IMR-90 (cell line): ENCODE measurements around the gene PRSS23. TPM values are rescaled to one million over a fixed set of nuclear protein-coding genes. Genes with fewer than 3 reads are reported as not detected.

Experiments
- ATAC-seq: fragments of 200-7000 bp; cut with Tn5 transposase; 2 replicates; pipeline ENCODE4 v1.9.1; 2020; ENCODE audit warnings: low read depth, mild to moderate bottlenecking, moderate library complexity
- BruUV-seq: library from RNA; stranded (reverse); fragments of 400-500 nt; replicated peaks from 2 replicates; lab custom pipeline; 2021; lab: Mats Ljungman, UMichigan
- CTCF ChIA-PET: fragments of 300-600 bp; formaldehyde crosslinking; extraction: SDS; loops from one replicate; lab custom pipeline; 2021; ENCODE audit warnings: antibody characterized with exemption; lab: Yijun Ruan, JAX
- POLR2A ChIA-PET: fragments of 300-600 bp; sonication (Branson Sonifier 250); formaldehyde crosslinking; loops from one replicate; lab custom pipeline; 2022; ENCODE audit warnings: antibody characterized with exemption; ENCODE audit not compliant: unreplicated experiment; lab: Charles Lee
- DNase-seq: peaks from one replicate; pipeline ENCODE4 v3.0.0; 2013
- H2AFZ ChIP-seq: replicated peaks from 2 replicates; pipeline ENCODE3; 2013; ENCODE audit warnings: low read length, mild to moderate bottlenecking; ENCODE audit not compliant: poor library complexity
- H2AK5ac ChIP-seq: 2 replicates; pipeline ENCODE4 v1.6.1; 2013; ENCODE audit warnings: low read depth, low read length, inconsistent platforms
- H2AK9ac ChIP-seq: replicated peaks from 2 replicates; pipeline ENCODE3; 2013; ENCODE audit warnings: mild to moderate bottlenecking, low read depth, low read length, moderate library complexity; ENCODE audit not compliant: poor library complexity
- H2BK120ac ChIP-seq: 2 replicates; pipeline ENCODE4 v1.6.1; 2013; ENCODE audit warnings: low read depth, low read length, inconsistent platforms
- H2BK15ac ChIP-seq: 3 replicates; pipeline ENCODE4 v1.6.1; 2013; ENCODE audit warnings: low read depth, low read length, inconsistent platforms
- H2BK20ac ChIP-seq: 2 replicates; pipeline ENCODE4 v1.6.1; 2013; ENCODE audit warnings: low read depth, mild to moderate bottlenecking, inconsistent platforms, low read length, moderate library complexity
- H2BK5ac ChIP-seq: 2 replicates; pipeline ENCODE4 v1.6.1; 2013; ENCODE audit warnings: mild to moderate bottlenecking, low read depth, low read length, inconsistent platforms; ENCODE audit not compliant: poor library complexity, severe bottlenecking
- H3K14ac ChIP-seq: replicated peaks from 2 replicates; pipeline ENCODE4 v1.6.1; 2013; ENCODE audit warnings: low read depth, low read length, inconsistent platforms
- H3K18ac ChIP-seq: 2 replicates; pipeline ENCODE4 v1.6.1; 2013; ENCODE audit warnings: low read depth, low read length, control low read depth
- H3K23ac ChIP-seq: 2 replicates; pipeline ENCODE4 v1.6.1; 2013; ENCODE audit warnings: low read depth, low read length, inconsistent platforms
- H3K27ac ChIP-seq: 2 replicates; pipeline ENCODE4 v1.5.1; 2013; ENCODE audit warnings: mild to moderate bottlenecking, control low read depth, low read length; ENCODE audit not compliant: insufficient read depth
- H3K27me3 ChIP-seq: 2 replicates; pipeline ENCODE4 v1.6.1; 2013; ENCODE audit warnings: low read length; ENCODE audit not compliant: control insufficient read depth, insufficient read depth
- H3K36me3 ChIP-seq: 2 replicates; pipeline ENCODE4 v1.6.1; 2013; ENCODE audit warnings: low read length, mixed read lengths; ENCODE audit not compliant: control insufficient read depth, insufficient read depth
- H3K4ac ChIP-seq: 2 replicates; pipeline ENCODE4 v1.6.1; 2013; ENCODE audit warnings: low read depth, low read length, inconsistent platforms
- H3K4me1 ChIP-seq: 2 replicates; pipeline ENCODE4 v1.6.1; 2013; ENCODE audit warnings: low read length, mixed read lengths; ENCODE audit not compliant: control insufficient read depth, insufficient read depth
- H3K4me2 ChIP-seq: 2 replicates; pipeline ENCODE4 v1.6.1; 2013; ENCODE audit warnings: low read depth, mild to moderate bottlenecking, control low read depth, low read length, moderate library complexity
- H3K4me3 ChIP-seq: 2 replicates; pipeline ENCODE4 v1.5.1; 2013; ENCODE audit warnings: low read depth, mild to moderate bottlenecking, control low read depth, low read length, moderate library complexity; ENCODE audit not compliant: insufficient read depth
- H3K56ac ChIP-seq: 2 replicates; pipeline ENCODE4 v1.6.1; 2013; ENCODE audit warnings: low read length, inconsistent platforms; ENCODE audit not compliant: insufficient read depth; ENCODE audit errors: extremely low read depth
- H3K79me1 ChIP-seq, 2 experiments: 2 replicates each; pipeline ENCODE4 v1.6.1; 2013; ENCODE audit warnings: low read length in 2 of 2, inconsistent platforms in 1 of 2, low read depth in 1 of 2
- H3K9ac ChIP-seq: 2 replicates; pipeline ENCODE4 v1.6.1; 2013; ENCODE audit warnings: low read depth, low read length, control low read depth
- H3K9me1 ChIP-seq: 2 replicates; pipeline ENCODE4 v1.6.1; 2013; ENCODE audit warnings: low read length, inconsistent platforms; ENCODE audit not compliant: insufficient read depth
- H3K9me3 ChIP-seq: 2 replicates; pipeline ENCODE4 v1.6.1; 2013; ENCODE audit warnings: low read length; ENCODE audit not compliant: control insufficient read depth, insufficient read depth
- H4K20me1 ChIP-seq: 2 replicates; pipeline ENCODE4 v1.6.1; 2013; ENCODE audit warnings: low read length, inconsistent platforms; ENCODE audit not compliant: insufficient read depth
- H4K5ac ChIP-seq: 2 replicates; pipeline ENCODE4 v1.6.1; 2013; ENCODE audit warnings: mild to moderate bottlenecking, low read depth, low read length, control low read depth
- H4K8ac ChIP-seq, 2 experiments: 2 replicates each; pipeline ENCODE4 v1.6.1; 2013; ENCODE audit warnings: low read depth in 2 of 2, low read length in 2 of 2, control low read depth in 1 of 2, inconsistent platforms in 1 of 2
- H4K91ac ChIP-seq: 2 replicates; pipeline ENCODE4 v1.6.1; 2013; ENCODE audit warnings: low read depth, low read length, inconsistent platforms; ENCODE audit not compliant: insufficient read depth
- BHLHE40 ChIP-seq: fragments of 150-350 bp; IDR thresholded peaks from 2 replicates; pipeline ENCODE4 v1.6.1; 2016; ENCODE audit warnings: mild to moderate bottlenecking, low read depth, low read length
- CEBPB ChIP-seq: IDR thresholded peaks from 2 replicates; pipeline ENCODE4 v1.6.1; 2012; ENCODE audit warnings: low read depth, low read length, improper control_type of control experiment
- CHD1 ChIP-seq: IDR thresholded peaks from 2 replicates; pipeline ENCODE4 v1.6.1; 2012; ENCODE audit warnings: low read depth, low read length, improper control_type of control experiment
- ELK1 ChIP-seq: fragments of 150-350 bp; IDR thresholded peaks from 2 replicates; pipeline ENCODE4 v1.6.1; 2016; ENCODE audit warnings: low read depth, mild to moderate bottlenecking, low read length, moderate library complexity, borderline replicate concordance
- FOS ChIP-seq: fragments of 150-350 bp; IDR thresholded peaks from 2 replicates; pipeline ENCODE4 v1.6.1; 2016; ENCODE audit warnings: low read depth, low read length
- MAFK ChIP-seq: IDR thresholded peaks from 2 replicates; pipeline ENCODE4 v1.6.1; 2012; ENCODE audit warnings: low read depth, low read length, improper control_type of control experiment
- MAZ ChIP-seq: IDR thresholded peaks from 2 replicates; pipeline ENCODE4 v1.6.1; 2012; ENCODE audit warnings: low read depth, mild to moderate bottlenecking, low read length, improper control_type of control experiment, moderate library complexity, borderline replicate concordance
- MXI1 ChIP-seq: IDR thresholded peaks from 2 replicates; pipeline ENCODE4 v1.6.1; 2012; ENCODE audit warnings: low read depth, mild to moderate bottlenecking, low read length, moderate library complexity, borderline replicate concordance
- NFE2L2 ChIP-seq: fragments of 150-350 bp; IDR thresholded peaks from 2 replicates; pipeline ENCODE4 v1.6.1; 2016; ENCODE audit warnings: low read depth, mild to moderate bottlenecking, low read length
- POLR2A ChIP-seq: IDR thresholded peaks from 2 replicates; pipeline ENCODE4 v1.6.1; 2012; ENCODE audit warnings: mild to moderate bottlenecking, low read depth, low read length
- RAD21 ChIP-seq: IDR thresholded peaks from 2 replicates; pipeline ENCODE4 v1.6.1; 2012; ENCODE audit warnings: low read length, improper control_type of control experiment
- RCOR1 ChIP-seq: IDR thresholded peaks from 2 replicates; pipeline ENCODE4 v1.6.1; 2012; ENCODE audit warnings: mild to moderate bottlenecking, low read length, improper control_type of control experiment; ENCODE audit not compliant: insufficient replicate concordance
- RFX5 ChIP-seq: IDR thresholded peaks from 2 replicates; pipeline ENCODE4 v1.8.0; 2012; ENCODE audit warnings: low read depth, mild to moderate bottlenecking, low read length, moderate library complexity
- SMC3 ChIP-seq: fragments of 150-350 bp; IDR thresholded peaks from 2 replicates; pipeline ENCODE4 v1.6.1; 2016; ENCODE audit warnings: low read depth, mild to moderate bottlenecking, antibody characterized with exemption, low read length, moderate library complexity
- USF2 ChIP-seq: fragments of 150-350 bp; IDR thresholded peaks from 2 replicates; pipeline ENCODE4 v1.6.1; 2017; ENCODE audit warnings: mild to moderate bottlenecking, antibody characterized with exemption, low read length, low read depth
- WGBS, 2 experiments: methylation state at CpG; one replicate each; pipeline versions ENCODE4 v1.1.5 to v1.1.7; 2013; ENCODE audit warnings: missing lambda C conversion rate in 2 of 2; ENCODE audit not compliant: insufficient read length in 1 of 2; ENCODE audit errors: extremely low coverage in 2 of 2; 5-methylcytosine and 5-hydroxymethylcytosine counted together
- dilution Hi-C: fragments of 300-500 bp; cut with HindIII; formaldehyde crosslinking; loops from one replicate; pipeline ENCODE4 v1.14.3; 2018; ENCODE audit warnings: low sequenced_read_pairs; ENCODE audit not compliant: unreplicated experiment
- in situ Hi-C: fragments of 300-500 bp; cut with MboI; formaldehyde crosslinking; loops from 3 replicates; pipeline ENCODE4 v1.14.3; 2019; ENCODE audit warnings: low sequenced_read_pairs, inconsistent platforms, mixed read lengths
- intact Hi-C: fragments of 100-400 bp; cut with micrococcal nuclease; formaldehyde crosslinking; loops from 2 replicates; pipeline ENCODE4 v1.10.0; 2022
- polyA plus RNA-seq, 3 experiments: library from polyadenylated mRNA; depleted of rRNA; stranded (reverse); fragments of >200 nt; gene quantifications; 2 replicates each; pipeline ENCODE4 v1.2.3, GENCODE V29; 2012; ENCODE audit warnings: low replicate concordance in 1 of 3
- total RNA-seq: library from RNA; depleted of rRNA; stranded (reverse); fragments of >200 nt; gene quantifications from 2 replicates; pipeline ENCODE4 v1.2.3, GENCODE V29; 2012
- TF ChIP-seq, protein P1 (sequence below): conservative IDR thresholded peaks from 2 replicates; pipeline ENCODE4 v1.5.1; 2012; ENCODE audit warnings: mild to moderate bottlenecking, low read depth, low read length, improper control_type of control experiment

PRSS23 gene
- total and polyA plus RNA-seq, 2 of the 4 experiments (the other 2 are of a cell fraction) = 100 to 199 TPM

- in situ Hi-C loops = loop anchor here (10.0 kb wide), 1 partner anchor 447 kb away; no protein-coding TSS in a partner anchor
- Histone ChIP-seq H3K4me1 (peaks cover 15% of the 10 kb centered on the region), H3K4me2 (no peak overlapping the region)
Observed at GRCh38 chr11:86812322-86812670, 12.0 kb downstream of the PRSS23 start.

More at GRCh38 chr11:86812322-86812670, 12.0 kb downstream of the PRSS23 start:
- Histone ChIP-seq H3K27me3 (no peaks in the 10 kb centered on the region), H4K5ac (no peak overlapping the region), H2AK9ac (no peak overlapping the region), H2BK120ac (no peak overlapping the region), H3K23ac (no peak overlapping the region), H3K4me3 (no peak overlapping the region), H3K9ac (no peak overlapping the region), H3K79me1 (peaks cover 25 to 62% of the 10 kb centered on the region in 2 experiments), H2AFZ (no peak overlapping the region), H3K9me3 (no peaks in the 10 kb centered on the region), H3K4ac (no peak overlapping the region), H3K18ac (no peak overlapping the region), H2BK5ac (no peak overlapping the region), H3K36me3 (0 out of 2 replicates have a peak, but pooled peaks cover 5% of the 10 kb centered on the region), H2AK5ac (0 out of 2 replicates have a peak overlapping the region, but pooled peaks have one; percentile 8), H2BK20ac (no peak overlapping the region), H4K20me1 (no peaks in the 10 kb centered on the region), H4K8ac (no peak overlapping the region), H4K91ac (no peak overlapping the region), H3K9me1 (peaks cover 22% of the 10 kb centered on the region), H3K27ac (no peak overlapping the region), H3K14ac (no peak overlapping the region), H2BK15ac (no peak overlapping the region), H3K56ac (no peak overlapping the region)
- intact Hi-C loops = no loop called here
- POLR2A ChIA-PET = no interaction called here
- dilution Hi-C loops = no loop called here
- no peak for DNase-seq
- WGBS, 2 experiments = 90% methylated on average over 5 of the region's 7 CpGs; no CpG with 5 or more reads in 1 of the 2 experiments
- no peak for TF ChIP-seq RAD21
- no peak for TF ChIP-seq SMC3
- no peak for TF ChIP-seq BHLHE40
- no peak for TF ChIP-seq USF2
- TF ChIP-seq RCOR1 = no peak
- TF ChIP-seq MXI1 = no peak
- no peak for TF ChIP-seq CEBPB
- TF ChIP-seq NFE2L2 = no peak
- TF ChIP-seq MAZ = no peak
- no peak for TF ChIP-seq POLR2A
- no peak for TF ChIP-seq ELK1
- TF ChIP-seq FOS = no peak
- TF ChIP-seq, protein P1, sequence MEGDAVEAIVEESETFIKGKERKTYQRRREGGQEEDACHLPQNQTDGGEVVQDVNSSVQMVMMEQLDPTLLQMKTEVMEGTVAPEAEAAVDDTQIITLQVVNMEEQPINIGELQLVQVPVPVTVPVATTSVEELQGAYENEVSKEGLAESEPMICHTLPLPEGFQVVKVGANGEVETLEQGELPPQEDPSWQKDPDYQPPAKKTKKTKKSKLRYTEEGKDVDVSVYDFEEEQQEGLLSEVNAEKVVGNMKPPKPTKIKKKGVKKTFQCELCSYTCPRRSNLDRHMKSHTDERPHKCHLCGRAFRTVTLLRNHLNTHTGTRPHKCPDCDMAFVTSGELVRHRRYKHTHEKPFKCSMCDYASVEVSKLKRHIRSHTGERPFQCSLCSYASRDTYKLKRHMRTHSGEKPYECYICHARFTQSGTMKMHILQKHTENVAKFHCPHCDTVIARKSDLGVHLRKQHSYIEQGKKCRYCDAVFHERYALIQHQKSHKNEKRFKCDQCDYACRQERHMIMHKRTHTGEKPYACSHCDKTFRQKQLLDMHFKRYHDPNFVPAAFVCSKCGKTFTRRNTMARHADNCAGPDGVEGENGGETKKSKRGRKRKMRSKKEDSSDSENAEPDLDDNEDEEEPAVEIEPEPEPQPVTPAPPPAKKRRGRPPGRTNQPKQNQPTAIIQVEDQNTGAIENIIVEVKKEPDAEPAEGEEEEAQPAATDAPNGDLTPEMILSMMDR = no peak
- no peak for TF ChIP-seq RFX5
- no peak for TF ChIP-seq CHD1
- TF ChIP-seq MAFK = no peak
- BruUV-seq = no TSS peak
- CTCF ChIA-PET = interaction anchor here (0.9 kb wide), 1 partner anchor 8 kb away, joined by 3 read pairs; no protein-coding TSS in a partner anchor
- ATAC-seq = no peak
